K562 (cell line): Measurements from ENCODE around the gene MEX3D. TPM values are rescaled to one million over a fixed set of nuclear protein-coding genes. Genes with fewer than 3 reads are reported as not detected.

Experiments
- ARID3B ChIP-seq: fragments of 250-450 bp; sonication (Bioruptor Pico); IDR thresholded peaks from 2 replicates; pipeline ENCODE4 v1.4.0; 2020; ENCODE audit warnings: borderline replicate concordance
- CEBPB ChIP-seq: fragments of 450-650 bp; IDR thresholded peaks from 2 replicates; pipeline ENCODE4 v1.6.1; 2016; ENCODE audit warnings: missing genetic modification characterization, missing compliant biosample characterization
- CXXC5 ChIP-seq: fragments of 250-450 bp; sonication (Bioruptor Pico); IDR thresholded peaks from 2 replicates; pipeline ENCODE4 v1.8.0; 2022; ENCODE audit warnings: inconsistent platforms, mild to moderate bottlenecking, moderate library complexity
- EHMT2 ChIP-seq: fragments of 450-650 bp; IDR thresholded peaks from 2 replicates; pipeline ENCODE4 v1.6.1; 2018; ENCODE audit warnings: antibody characterized with exemption
- ETS1 ChIP-seq: conservative IDR thresholded peaks from 2 replicates; pipeline ENCODE4 v1.6.1; 2011; ENCODE audit warnings: low read depth, mild to moderate bottlenecking, low read length; ENCODE audit not compliant: control insufficient read depth
- FOXJ2 ChIP-seq: fragments of 200-800 bp; sonication (Bioruptor generic); IDR thresholded peaks from 2 replicates; pipeline ENCODE4 v1.6.1; 2016; ENCODE audit warnings: missing genetic modification characterization, missing compliant biosample characterization
- HDAC8 ChIP-seq: fragments of 450-650 bp; IDR thresholded peaks from 2 replicates; pipeline ENCODE4 v1.6.1; 2016; ENCODE audit warnings: mild to moderate bottlenecking, missing genetic modification characterization, moderate library complexity, missing compliant biosample characterization
- HLTF ChIP-seq: fragments of 450-650 bp; IDR thresholded peaks from 2 replicates; pipeline ENCODE4 v1.6.1; 2016
- ILK ChIP-seq: fragments of 450-650 bp; IDR thresholded peaks from 2 replicates; pipeline ENCODE4 v1.6.1; 2016; ENCODE audit warnings: missing genetic modification characterization, low read depth, mild to moderate bottlenecking, missing compliant biosample characterization, moderate library complexity, borderline replicate concordance
- KLF10 ChIP-seq: fragments of 250-450 bp; sonication (Bioruptor Pico); IDR thresholded peaks from 2 replicates; pipeline ENCODE4 v1.6.1; 2021; ENCODE audit warnings: matching md5 sums
- MIER1 ChIP-seq: fragments of 450-650 bp; IDR thresholded peaks from 2 replicates; pipeline ENCODE4 v1.6.1; 2016; ENCODE audit warnings: antibody characterized with exemption, mild to moderate bottlenecking, low read depth
- MNT ChIP-seq, 2 experiments: fragments of 450-650 bp; conservative IDR thresholded peaks; 2 replicates each; pipeline ENCODE4 v1.6.1; 2017; ENCODE audit warnings: mild to moderate bottlenecking in 2 of 2, moderate library complexity in 2 of 2
- NR2C2 ChIP-seq, 2 experiments: fragments of 200-800 bp in 1 of 2; sonication (Bioruptor generic) in 1 of 2; sonication (generic) in 1 of 2; formaldehyde crosslinking in 1 of 2; IDR thresholded peaks; 2 replicates each; pipeline versions ENCODE4 v1.6.1 to v1.8.0; 2016 to 2022; ENCODE audit warnings: mild to moderate bottlenecking in 1 of 2, missing compliant biosample characterization in 1 of 2, missing genetic modification characterization in 1 of 2, missing genetic modification reagents in 1 of 2
- POLR3G ChIP-seq: IDR thresholded peaks from 2 replicates; pipeline ENCODE4 v1.6.1; 2011; ENCODE audit not compliant: insufficient read length, insufficient replicate concordance; ENCODE audit errors: extremely low read depth
- RBM14 ChIP-seq: fragments of 200-400 bp; formaldehyde crosslinking; IDR thresholded peaks from 2 replicates; pipeline ENCODE4 v1.6.1; 2018; ENCODE audit warnings: low read depth, mild to moderate bottlenecking, low read length, moderate library complexity, borderline replicate concordance; ENCODE audit not compliant: insufficient read depth
- RBM34 ChIP-seq: fragments of 200-400 bp; formaldehyde crosslinking; IDR thresholded peaks from 2 replicates; pipeline ENCODE4 v1.6.1; 2018; ENCODE audit warnings: low read length, borderline replicate concordance; ENCODE audit not compliant: insufficient read depth
- ZBTB8A ChIP-seq: fragments of 450-650 bp; IDR thresholded peaks from 2 replicates; pipeline ENCODE4 v1.6.1; 2018; ENCODE audit warnings: mild to moderate bottlenecking, moderate library complexity; ENCODE audit not compliant: partially characterized antibody
- ZC3H11A ChIP-seq: IDR thresholded peaks from 2 replicates; pipeline ENCODE4 v1.6.1; 2012; ENCODE audit warnings: low read depth, low read length, improper control_type of control experiment
- ZFP30 ChIP-seq: fragments of 250-450 bp; sonication (Bioruptor Pico); IDR thresholded peaks from 2 replicates; pipeline ENCODE4 v1.8.0; 2022; ENCODE audit warnings: moderate library complexity, mild to moderate bottlenecking, inconsistent platforms, borderline replicate concordance
- ZFX ChIP-seq: sonication (generic); formaldehyde crosslinking; IDR thresholded peaks from 2 replicates; pipeline ENCODE4 v1.8.0; 2022; ENCODE audit warnings: mild to moderate bottlenecking, missing genetic modification reagents, moderate library complexity
- ZNF121 ChIP-seq: sonication (generic); formaldehyde crosslinking; conservative IDR thresholded peaks from 2 replicates; pipeline ENCODE4 v1.8.0; 2022; ENCODE audit warnings: missing genetic modification reagents
- ZNF589 ChIP-seq: fragments of 200-800 bp; sonication (Bioruptor generic); IDR thresholded peaks from 2 replicates; pipeline ENCODE4 v1.6.1; 2016; ENCODE audit warnings: low read depth, missing genetic modification characterization, missing compliant biosample characterization
- ZNF695 ChIP-seq: fragments of 450-650 bp; formaldehyde crosslinking; IDR thresholded peaks from 2 replicates; pipeline ENCODE4 v1.4.0; 2020; ENCODE audit warnings: mild to moderate bottlenecking, moderate library complexity
- polyA plus RNA-seq, 8 experiments: library from polyadenylated mRNA; depleted of rRNA in 4 of 8; stranded (reverse) in 5 of 8; unstranded in 3 of 8; fragments of >200 nt; fragmentation: Nextera tagmentation in 2 of 8; fragmentation: Illumina TruSeq in 1 of 8; extraction: Ambion mirVana in 2 of 8; extraction: Trizol in 1 of 8; gene quantifications; 2 replicates each; pipeline versions ENCODE4 v1.2.1 to v1.2.3, GENCODE V29; 2011 to 2014; ENCODE audit warnings: inconsistent platforms in 1 of 8, missing spikeins in 1 of 8
- total RNA-seq, 7 experiments: library from RNA; depleted of rRNA in 6 of 7; stranded (reverse); fragments of >200 nt in 6 of 7; fragmentation: Illumina TruSeq in 2 of 7; extraction: Trizol in 2 of 7; gene quantifications; 2 replicates each; pipeline versions ENCODE4 v1.2.1 to v1.2.3, GENCODE V29; 2011 to 2021; ENCODE audit warnings: low replicate concordance in 1 of 7

MEX3D gene
- total and polyA plus RNA-seq, 9 of the 15 experiments (the other 6 are each of a cell fraction or from before 2014, with no cell fraction given): 1.7 to 39.3 (median 5.7) TPM

- no peak for TF ChIP-seq ZFP30 (CRISPR knock-in tag)
- TF ChIP-seq ZNF695 (CRISPR knock-in tag): no peak
- no peak for TF ChIP-seq FOXJ2 (tag)
- TF ChIP-seq POLR3G: no peak
- no peak for TF ChIP-seq ILK (tag)
- TF ChIP-seq EHMT2: no peak
- TF ChIP-seq MNT (conservative IDR thresholded peaks at IDR 0.05): peak; percentile 48 to 84; a peak in 3 of 4 replicates
- TF ChIP-seq ETS1: peak; percentile 41; the same call in 1 of the 2 replicates
- TF ChIP-seq ZC3H11A: no peak
- no peak for TF ChIP-seq ZBTB8A
- TF ChIP-seq CXXC5 (CRISPR knock-in tag): peak; percentile 100
- no peak for TF ChIP-seq HLTF
- peak; percentile 85 for TF ChIP-seq ZFX (CRISPR knock-in tag)
- no peak for TF ChIP-seq CEBPB (tag)
- TF ChIP-seq NR2C2 (CRISPR knock-in tag; IDR thresholded peaks at IDR 0.05): 0 out of 2 replicates have a peak, but pooled peaks have one; percentile 24
- TF ChIP-seq NR2C2 (tag; IDR thresholded peaks at IDR 0.05): peak; percentile 77; the same call in 1 of the 2 replicates
- no peak for TF ChIP-seq HDAC8 (tag)
- no peak for TF ChIP-seq MIER1
- TF ChIP-seq KLF10: no peak
- TF ChIP-seq ZNF121: no peak
- no peak for TF ChIP-seq RBM34
- TF ChIP-seq ARID3B (CRISPR knock-in tag): no peak
- no peak for TF ChIP-seq RBM14
- TF ChIP-seq ZNF589 (CRISPR knock-in tag): peak; percentile 33; the same call in 1 of the 2 replicates
Measured at GRCh38 chr19:1592024-1592754, 24.1 kb upstream of the MEX3D start (continued).
